NCI-H345 (cell line): ENCODE results near the gene CDR2L.
A peak's percentile ranks its signal among the peaks of the same experiment; 100 is the strongest.
"Not testable (repeated sequence)": the region's sequence is repeated elsewhere in the genome, so short reads cannot be mapped to it uniquely, and the experiment has no call there.

Source experiments
- DNase-seq: peaks from one replicate; lab custom pipeline; 2025; lab: John Stamatoyannopoulos, UW

Gene CDR2L

DNA sequence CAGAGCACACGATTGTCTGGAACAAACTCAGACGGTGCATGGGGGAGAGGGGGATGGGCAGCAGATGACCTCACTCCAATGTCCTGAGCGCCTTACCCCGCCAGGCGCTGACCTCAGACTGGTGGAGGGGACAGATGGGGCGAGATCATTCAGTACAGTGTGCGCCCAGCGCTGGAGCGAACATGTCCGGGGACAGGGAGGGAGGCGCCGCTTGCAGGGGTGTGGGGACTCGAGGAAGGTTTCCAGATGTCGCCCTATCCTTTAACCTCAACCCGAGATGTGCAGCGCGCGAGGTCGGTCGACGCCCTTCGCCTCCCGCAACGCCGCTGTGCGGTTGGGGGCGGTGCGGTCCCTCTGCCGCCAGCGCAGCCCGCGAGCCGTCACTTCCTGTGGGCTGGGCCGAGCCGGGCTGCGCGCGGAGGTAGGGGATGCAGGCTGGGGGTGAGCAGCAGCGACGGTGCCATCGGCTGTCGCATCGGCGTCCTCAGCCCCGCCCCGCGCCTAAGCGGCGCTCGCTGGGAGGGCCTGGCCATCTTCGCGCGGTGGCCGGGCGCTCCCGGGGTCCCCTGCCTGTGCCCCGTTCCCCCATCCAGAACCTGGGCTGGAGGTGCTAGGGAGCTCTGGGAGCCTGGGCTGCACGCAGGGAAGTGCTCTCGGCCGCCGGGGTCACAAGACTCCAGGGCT lies 5.3 kb upstream of the CDR2L start:
- DNase-seq, result peak; percentile 92

DNA sequence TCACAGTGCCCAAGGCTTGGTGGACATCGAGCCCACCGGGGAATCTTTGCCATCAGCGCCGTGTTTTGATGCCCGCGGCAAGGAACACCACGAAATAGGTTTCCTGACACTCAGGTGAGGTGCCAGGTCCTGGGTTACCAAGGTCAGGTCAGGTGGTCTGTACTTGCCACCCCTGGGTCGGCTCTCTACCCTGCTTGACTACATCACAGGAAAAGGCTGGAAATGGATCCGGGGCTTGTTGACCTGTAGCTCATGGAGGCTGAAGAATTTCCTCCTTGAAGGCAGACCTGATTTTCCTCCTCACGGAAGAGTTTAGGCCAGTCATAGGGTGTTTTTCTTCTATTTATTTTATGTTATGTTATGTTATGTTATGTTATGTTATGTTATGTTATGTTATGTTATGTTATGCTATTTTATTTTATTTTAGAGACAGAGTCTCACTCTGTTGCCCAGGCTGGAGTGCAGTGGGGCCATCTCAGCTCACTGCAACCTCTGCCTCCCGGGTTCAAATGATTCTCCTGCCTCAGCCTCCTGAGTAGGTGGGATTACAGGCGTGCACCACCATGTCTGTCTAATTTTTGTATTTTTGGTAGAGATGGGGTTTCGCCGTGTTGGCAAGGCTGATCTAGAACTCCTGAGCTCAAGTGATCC lies 4.6 kb upstream of the CDR2L start:
- not testable (repeated sequence) for DNase-seq

- DNase-seq, result no peak
Measured at GRCh38 chr17:74986206-74986576, 1.2 kb upstream of the CDR2L start.

GRCh38 chr17:74987909-74988711 lies 678 bp downstream of the CDR2L start:
- peak; percentile 48 for DNase-seq

GRCh38 chr17:74990581-74991105 lies 3.2 kb downstream of the CDR2L start:
- no peak for DNase-seq

GRCh38 chr17:74992223-74992622 lies 4.8 kb downstream of the CDR2L start:
- no peak for DNase-seq

DNA sequence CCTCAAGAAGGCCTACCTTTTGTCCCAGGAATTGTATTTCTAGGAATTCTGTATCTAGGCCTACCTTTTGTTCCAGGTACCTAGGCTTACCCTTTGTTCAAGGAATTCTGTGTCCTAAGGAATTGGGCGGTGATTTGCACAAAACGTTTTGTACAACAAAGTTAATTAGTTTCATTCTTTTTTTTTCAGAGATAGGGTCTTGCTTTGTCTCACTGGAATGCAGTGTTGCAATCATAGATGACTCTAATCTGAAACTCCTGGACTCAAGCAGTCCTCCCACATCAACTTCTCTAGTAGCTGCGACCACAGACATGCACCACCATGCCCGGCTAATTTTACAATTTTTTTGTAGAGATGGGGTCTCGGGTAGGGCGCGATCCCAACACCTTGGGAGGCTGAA lies 7.0 kb downstream of the CDR2L start:
- DNase-seq, result no peak

DNA sequence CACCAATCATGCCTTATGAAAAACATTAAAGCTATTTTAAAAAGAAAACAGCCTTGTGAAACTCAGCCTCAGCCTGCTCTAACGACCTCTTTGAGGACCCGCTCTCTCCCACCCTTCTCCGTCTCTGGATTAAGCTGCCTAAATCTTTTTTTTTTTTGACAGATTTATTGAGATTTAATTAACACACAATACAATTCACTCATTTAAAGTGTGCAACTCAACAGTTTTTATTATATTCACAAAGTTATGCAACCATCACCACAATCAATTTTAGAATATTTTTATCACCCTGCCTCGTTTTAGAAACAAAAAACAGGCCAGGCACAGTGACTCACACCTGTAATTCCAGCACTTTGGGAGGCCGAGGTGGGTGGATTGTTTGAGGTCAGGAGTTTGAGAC lies 8.4 kb downstream of the CDR2L start:
- DNase-seq, result no peak

DNA sequence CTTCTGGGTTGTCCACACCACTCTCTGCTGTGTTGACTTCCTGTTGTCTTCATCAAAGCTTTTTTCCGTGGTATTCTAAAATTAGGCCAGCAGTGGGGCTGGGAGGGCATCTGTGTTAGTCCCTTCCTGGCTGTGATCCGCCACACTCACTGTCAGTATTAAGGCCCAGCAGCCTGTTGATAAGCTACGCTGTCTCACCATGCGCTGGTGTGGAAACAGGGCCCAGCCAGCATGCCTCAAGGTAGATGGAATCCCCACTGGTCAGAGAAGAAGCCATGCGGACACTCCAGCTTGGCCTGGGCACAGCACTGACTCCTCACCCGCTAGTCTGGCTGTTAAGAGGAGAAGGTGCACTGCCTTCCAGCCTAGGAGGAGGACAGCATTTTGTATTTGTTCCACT lies 11.4 kb downstream of the CDR2L start:
- no peak for DNase-seq

- DNase-seq, result no peak
Measured at GRCh38 chr17:74999523-74999922, 12.1 kb downstream of the CDR2L start.

DNA sequence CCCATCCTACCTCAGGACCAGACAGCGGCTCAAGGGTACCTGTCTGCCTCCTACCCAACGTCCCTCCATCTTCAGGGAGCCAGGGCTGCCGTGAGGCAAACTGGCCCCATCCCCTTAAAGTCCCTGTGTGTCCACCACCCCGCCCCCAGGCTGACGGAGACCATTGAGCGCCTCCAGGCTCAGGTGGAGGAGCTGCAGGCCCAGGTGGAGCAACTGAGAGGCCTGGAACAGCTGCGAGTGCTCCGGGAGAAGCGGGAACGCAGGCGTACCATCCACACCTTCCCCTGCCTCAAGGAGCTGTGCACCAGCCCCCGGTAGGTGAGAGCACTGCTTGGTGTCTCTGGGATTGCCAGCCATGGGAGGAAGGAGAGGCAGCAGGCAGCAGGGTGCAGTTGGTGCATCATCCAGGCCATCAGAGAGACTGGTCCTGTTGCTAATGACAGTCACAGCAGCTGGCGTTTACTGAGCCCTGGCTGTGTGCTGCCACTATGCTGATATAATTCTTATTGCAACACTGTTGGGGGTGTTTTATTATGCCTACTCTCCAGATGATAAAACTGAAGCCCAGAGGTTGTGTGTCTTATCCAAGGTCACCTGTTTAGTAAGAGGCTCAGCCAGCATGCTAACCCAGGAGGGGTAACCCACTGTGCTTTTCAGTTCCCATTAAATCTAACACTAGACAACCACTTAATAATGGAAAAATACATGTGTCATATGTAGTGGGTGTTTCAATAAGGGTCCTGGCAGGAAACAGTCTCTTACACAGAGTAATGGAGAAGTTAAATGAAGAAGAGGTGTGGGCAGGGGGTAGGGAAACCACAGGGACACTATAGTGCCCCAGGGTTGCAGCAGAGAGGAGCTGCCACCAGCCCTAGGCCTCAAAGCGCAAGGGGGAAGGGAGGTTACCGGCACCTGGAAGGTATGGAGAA lies 14.7 kb downstream of the CDR2L start:
- DNase-seq, result no peak

DNA sequence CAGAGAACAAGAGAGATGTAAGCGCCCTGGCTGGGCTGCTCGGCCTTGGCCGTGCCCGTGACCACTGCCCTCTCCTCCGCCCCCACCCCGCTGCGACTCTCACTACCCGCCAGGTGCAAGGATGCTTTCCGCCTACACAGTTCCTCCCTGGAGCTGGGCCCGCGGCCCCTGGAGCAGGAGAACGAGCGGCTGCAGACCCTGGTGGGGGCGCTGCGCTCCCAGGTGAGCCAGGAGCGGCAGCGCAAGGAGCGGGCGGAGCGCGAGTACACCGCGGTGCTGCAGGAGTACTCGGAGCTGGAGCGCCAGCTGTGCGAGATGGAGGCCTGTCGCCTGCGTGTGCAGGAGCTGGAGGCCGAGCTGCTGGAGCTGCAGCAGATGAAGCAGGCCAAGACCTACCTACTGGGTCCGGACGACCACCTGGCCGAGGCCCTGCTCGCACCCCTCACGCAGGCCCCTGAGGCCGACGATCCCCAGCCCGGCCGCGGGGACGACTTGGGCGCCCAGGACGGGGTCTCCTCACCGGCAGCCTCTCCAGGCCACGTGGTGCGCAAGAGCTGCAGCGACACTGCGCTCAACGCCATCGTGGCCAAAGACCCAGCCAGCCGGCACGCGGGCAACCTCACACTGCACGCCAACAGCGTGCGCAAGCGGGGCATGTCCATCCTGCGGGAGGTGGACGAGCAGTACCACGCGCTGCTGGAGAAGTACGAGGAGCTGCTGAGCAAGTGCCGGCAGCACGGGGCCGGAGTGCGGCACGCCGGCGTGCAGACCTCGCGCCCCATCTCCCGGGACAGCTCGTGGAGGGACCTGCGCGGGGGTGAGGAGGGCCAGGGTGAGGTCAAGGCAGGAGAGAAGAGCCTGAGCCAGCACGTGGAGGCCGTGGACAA lies 15.9 kb downstream of the CDR2L start:
- DNase-seq, result no peak

- DNase-seq, result no peak
Measured at GRCh38 chr17:75003957-75004355, 16.5 kb downstream of the CDR2L start.

GRCh38 chr17:75004371-75004770 lies 16.9 kb downstream of the CDR2L start:
- DNase-seq, result no peak

- DNase-seq, result no peak
Measured at GRCh38 chr17:75005291-75005690, 17.9 kb downstream of the CDR2L start.

DNA sequence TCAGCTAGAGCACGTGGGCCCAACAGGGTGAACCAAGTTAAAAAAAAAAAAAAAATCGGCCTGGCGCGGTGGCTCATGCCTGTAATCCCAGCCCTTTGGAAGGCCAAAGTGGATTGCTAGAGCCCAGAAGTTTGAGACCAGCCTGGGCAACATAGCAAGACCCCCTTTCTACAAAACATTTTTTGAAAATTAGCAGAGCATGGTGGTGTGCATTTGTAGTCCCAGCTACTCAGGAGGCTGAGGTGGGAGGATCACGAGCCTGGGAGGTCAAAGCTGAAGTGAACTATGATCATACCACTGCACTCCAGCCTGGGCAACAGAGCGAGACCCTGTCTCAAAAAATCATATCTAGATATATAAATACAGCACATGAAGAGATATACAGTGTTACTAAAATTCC lies 18.7 kb downstream of the CDR2L start:
- DNase-seq, result not testable (repeated sequence)

DNA sequence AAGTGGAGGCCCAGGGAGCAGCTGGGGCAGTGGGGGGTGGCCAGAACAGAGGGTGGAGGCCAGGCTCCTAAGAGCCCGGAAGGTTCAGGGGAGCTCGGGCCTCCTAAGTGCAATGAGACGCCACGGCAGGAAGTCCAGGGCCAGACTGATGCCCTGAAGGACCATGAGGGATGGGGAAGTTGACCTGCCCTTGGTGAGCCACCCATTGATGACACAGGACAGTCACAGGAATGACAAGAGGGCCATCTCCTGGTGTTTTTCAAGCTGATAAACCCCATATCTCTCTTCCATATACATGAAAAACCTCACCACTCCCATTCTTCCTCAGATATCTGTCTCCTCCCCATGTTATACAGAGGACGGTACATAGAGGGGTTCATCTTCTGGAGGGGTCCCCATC lies 19.2 kb downstream of the CDR2L start:
- no peak for DNase-seq

DNA sequence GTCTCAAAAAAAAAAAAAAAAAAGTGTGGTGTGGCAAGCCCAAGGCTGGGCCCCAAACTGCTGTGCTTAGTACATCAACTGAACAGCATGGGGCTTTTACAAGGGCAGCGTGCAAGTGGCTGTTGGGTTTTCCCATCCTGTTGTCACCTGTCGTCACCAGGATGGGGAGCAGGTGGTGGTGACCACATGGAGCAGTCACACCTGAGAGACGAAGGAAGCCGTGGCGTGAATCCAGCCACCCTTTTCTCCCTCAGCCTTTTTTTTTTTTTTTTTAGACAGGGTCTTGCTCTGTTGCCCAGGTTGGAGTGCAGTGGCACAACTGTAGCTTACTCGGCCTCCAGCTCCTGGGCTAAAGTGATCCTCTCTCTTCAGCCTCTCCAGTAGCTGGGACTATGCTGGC lies 20.9 kb downstream of the CDR2L start:
- peak; percentile 55 for DNase-seq

GRCh38 chr17:75009139-75009724 lies 21.8 kb downstream of the CDR2L start:
- no peak for DNase-seq

DNA sequence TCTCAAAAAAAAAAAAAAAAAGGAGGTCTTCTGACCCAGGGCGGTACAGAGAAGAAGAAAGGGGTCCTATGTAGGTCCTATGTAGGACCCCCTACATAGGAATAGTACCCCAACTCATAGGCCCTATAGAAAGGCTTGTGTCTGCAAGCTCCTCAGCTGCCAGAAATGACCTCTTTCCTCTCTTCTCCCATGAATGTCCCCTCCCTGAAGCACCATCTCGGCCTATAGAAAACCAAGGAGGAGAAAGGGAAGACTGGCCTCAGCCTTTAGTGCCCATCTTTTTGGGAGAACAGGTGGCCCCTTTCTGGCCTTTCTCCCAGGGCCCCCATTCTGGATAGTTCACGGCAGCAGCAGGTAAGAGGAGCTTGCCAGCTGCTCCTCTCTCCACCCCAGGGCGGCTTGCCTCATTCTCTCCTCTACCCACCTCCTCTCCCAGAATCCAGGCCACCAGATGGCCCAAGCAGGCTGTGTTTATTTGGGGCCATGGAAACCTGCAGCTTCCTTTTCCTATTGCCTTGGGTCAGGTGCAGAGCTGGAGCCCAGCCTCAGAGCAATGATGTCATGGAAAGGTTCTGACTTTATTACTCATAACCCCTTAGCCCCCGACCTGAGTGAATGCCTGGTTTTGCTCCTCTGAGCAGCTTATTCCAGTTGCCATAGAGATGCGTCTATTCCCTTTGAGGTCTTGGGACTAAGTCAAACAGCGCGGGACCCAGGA lies 23.4 kb downstream of the CDR2L start:
- peak; percentile 45 for DNase-seq
